Endothelial cell of umbilical vein (primary cell): ENCODE data around the gene UNC5B. TPM values are rescaled to one million over a fixed set of nuclear protein-coding genes. Genes with fewer than 3 reads are reported as not detected.

Experiments
- BruUV-seq: library from RNA; stranded (reverse); fragments of 400-500 nt; replicated peaks from 2 replicates; lab custom pipeline; 2021; lab: Mats Ljungman, UMichigan
- CTCF ChIA-PET: fragments of 300-600, 350-600 bp; sonication (Branson Sonifier 250); formaldehyde crosslinking; loops from one replicate; lab custom pipeline; 2021; ENCODE audit warnings: antibody characterized with exemption, inconsistent platforms; lab: Charles Lee
- POLR2A ChIA-PET: fragments of 300-600, 350-600 bp; sonication (Branson Sonifier 250); formaldehyde crosslinking; loops from one replicate; lab custom pipeline; 2021; ENCODE audit warnings: antibody characterized with exemption, inconsistent platforms; lab: Charles Lee
- DNase-seq: peaks from one replicate; pipeline ENCODE4 v3.0.0-alpha.2; 2011; ENCODE audit warnings: low read depth, low spot score
- FAIRE-seq: peaks from 2 replicates; lab custom pipeline; 2011; peaks lifted over from hg19 to GRCh38; lab: Jason Lieb, UNC
- H2AFZ ChIP-seq: 2 replicates; pipeline ENCODE4 v1.6.0; 2012; ENCODE audit warnings: low read depth, low read length, control low read depth, inconsistent platforms
- H3K27ac ChIP-seq: 2 replicates; pipeline ENCODE4 v1.5.1; 2011; ENCODE audit warnings: low read depth, mild to moderate bottlenecking, control low read depth, low read length, moderate library complexity; ENCODE audit not compliant: insufficient read depth
- H3K27me3 ChIP-seq, 2 experiments: 2 replicates each; pipeline versions ENCODE4 v1.6.0 to v1.6.1; 2011; ENCODE audit warnings: low read length in 2 of 2, mixed read lengths in 1 of 2; ENCODE audit not compliant: control insufficient read depth in 2 of 2, insufficient read depth in 2 of 2
- H3K36me3 ChIP-seq, 2 experiments: 2 replicates in 1 of 2; 3 replicates in 1 of 2; pipeline ENCODE4 v1.5.1; 2011; ENCODE audit warnings: low read length in 2 of 2, mild to moderate bottlenecking in 1 of 2, moderate library complexity in 1 of 2; ENCODE audit not compliant: control insufficient read depth in 2 of 2, insufficient read depth in 2 of 2; ENCODE audit errors: extremely low read depth in 1 of 2
- H3K4me1 ChIP-seq: 3 replicates; pipeline ENCODE4 v1.5.1; 2011; ENCODE audit warnings: mild to moderate bottlenecking, low read length; ENCODE audit not compliant: control insufficient read depth, insufficient read depth; ENCODE audit errors: extremely low read depth
- H3K4me2 ChIP-seq: 2 replicates; pipeline ENCODE4 v1.6.1; 2011; ENCODE audit warnings: low read length, control low read depth, mixed read lengths; ENCODE audit not compliant: insufficient read depth
- H3K4me3 ChIP-seq, 3 experiments: fragments of 200-600 bp in 1 of 3; sonication (generic), shearing (Covaris generic) in 1 of 3; replicated peaks in 1 of 3; 2 replicates each; pipeline ENCODE4 v1.5.1; 2011 to 2016; ENCODE audit warnings: control low read depth in 3 of 3, low read length in 3 of 3, mild to moderate bottlenecking in 2 of 3, inconsistent platforms in 1 of 3, low read depth in 1 of 3, moderate library complexity in 1 of 3; ENCODE audit not compliant: insufficient read depth in 1 of 3
- H3K79me2 ChIP-seq: 2 replicates; pipeline ENCODE4 v1.6.0; 2012; ENCODE audit warnings: low read length, inconsistent platforms; ENCODE audit not compliant: control insufficient read depth, insufficient read depth
- H3K9ac ChIP-seq: replicated peaks from 2 replicates; pipeline ENCODE3; 2011; ENCODE audit warnings: low read length, control low read depth; ENCODE audit not compliant: insufficient read depth; ENCODE audit errors: extremely low read depth
- H3K9me1 ChIP-seq: replicated peaks from 3 replicates; pipeline ENCODE4 v1.6.0; 2011; ENCODE audit warnings: mild to moderate bottlenecking, low read length; ENCODE audit not compliant: control insufficient read depth, insufficient read depth; ENCODE audit errors: extremely low read depth
- H3K9me3 ChIP-seq: replicated peaks from 2 replicates; pipeline ENCODE4 v1.5.1; 2012; ENCODE audit warnings: low read length, inconsistent platforms; ENCODE audit not compliant: control insufficient read depth, insufficient read depth
- H4K20me1 ChIP-seq: replicated peaks from 2 replicates; pipeline ENCODE3; 2011; ENCODE audit warnings: mild to moderate bottlenecking, low read length; ENCODE audit not compliant: control insufficient read depth, insufficient read depth; ENCODE audit errors: extremely low read depth
- EZH2 ChIP-seq: IDR thresholded peaks from 2 replicates; pipeline ENCODE4 v1.6.1; 2012; ENCODE audit warnings: borderline replicate concordance, low read depth, mild to moderate bottlenecking, moderate library complexity, low read length, inconsistent platforms; ENCODE audit not compliant: severe bottlenecking
- FOS ChIP-seq: IDR thresholded peaks from 2 replicates; pipeline ENCODE4 v1.6.1; 2011; ENCODE audit warnings: mild to moderate bottlenecking, low read length, moderate library complexity, borderline replicate concordance; ENCODE audit not compliant: insufficient read depth
- GATA2 ChIP-seq: IDR thresholded peaks from 2 replicates; pipeline ENCODE4 v1.7.0; 2011; ENCODE audit warnings: low read depth, mild to moderate bottlenecking, moderate library complexity, mixed read lengths, low read length; ENCODE audit not compliant: insufficient read length, insufficient read depth
- JUN ChIP-seq: IDR thresholded peaks from 2 replicates; pipeline ENCODE4 v1.6.1; 2011; ENCODE audit warnings: borderline replicate concordance, low read depth; ENCODE audit not compliant: insufficient read length, insufficient read depth
- MYC ChIP-seq: IDR thresholded peaks from one replicate; pipeline ENCODE4 v1.6.1; 2011; ENCODE audit warnings: mild to moderate bottlenecking, low read depth, low read length
- POLR2A ChIP-seq: IDR thresholded peaks from 2 replicates; pipeline ENCODE4 v1.6.1; 2012; ENCODE audit warnings: low read depth, mild to moderate bottlenecking, control low read depth, low read length
- POLR2AphosphoS5 ChIP-seq: IDR thresholded peaks from 2 replicates; pipeline ENCODE4 v1.6.1; 2012; ENCODE audit warnings: low read depth, mild to moderate bottlenecking, control low read depth, low read length, moderate library complexity; ENCODE audit not compliant: insufficient read depth
- dilution Hi-C: fragments of 300-500 bp; cut with MboI; formaldehyde crosslinking; loops from one replicate; pipeline ENCODE4 v1.15.0; 2019; ENCODE audit warnings: low sequenced_read_pairs; ENCODE audit not compliant: extremely low pct_ligation_motif_present
- intact Hi-C: fragments of 100-400 bp; cut with micrococcal nuclease; formaldehyde crosslinking; loops from one replicate; pipeline ENCODE4 v1.10.0; 2022
- polyA plus RNA-seq, 4 experiments: library from polyadenylated mRNA; depleted of rRNA in 3 of 4; stranded (reverse) in 3 of 4; unstranded in 1 of 4; fragments of >200 nt; gene quantifications; 2 replicates each; pipeline versions ENCODE4 v1.2.1 to v1.2.3, GENCODE V29; 2011 to 2012; ENCODE audit warnings: missing spikeins in 1 of 4
- total RNA-seq: library from RNA; stranded (reverse); gene quantifications from 2 replicates; pipeline ENCODE4 v1.2.3, GENCODE V29; 2021
- TF ChIP-seq, protein P1 (sequence below), 2 donors: IDR thresholded peaks; 1 replicate in 1 of 2; 2 replicates in 1 of 2; pipeline ENCODE4 v1.5.1; 2011; ENCODE audit warnings: low read length in 2 of 2, mild to moderate bottlenecking in 2 of 2, moderate library complexity in 2 of 2, control low read depth in 1 of 2, inconsistent platforms in 1 of 2, low read depth in 1 of 2; ENCODE audit not compliant: insufficient read depth in 1 of 2; ENCODE audit errors: extremely low read depth in 1 of 2
- TF ChIP-seq, protein P2 (sequence below): IDR thresholded peaks from 2 replicates; pipeline ENCODE4 v1.6.1; 2011; ENCODE audit not compliant: insufficient read depth, insufficient read length

UNC5B gene
- total and polyA plus RNA-seq, 2 donors (not counting 3 experiments of a cell fraction or from before 2014, with no cell fraction given) = 0.39 to 2.5 TPM

DNA sequence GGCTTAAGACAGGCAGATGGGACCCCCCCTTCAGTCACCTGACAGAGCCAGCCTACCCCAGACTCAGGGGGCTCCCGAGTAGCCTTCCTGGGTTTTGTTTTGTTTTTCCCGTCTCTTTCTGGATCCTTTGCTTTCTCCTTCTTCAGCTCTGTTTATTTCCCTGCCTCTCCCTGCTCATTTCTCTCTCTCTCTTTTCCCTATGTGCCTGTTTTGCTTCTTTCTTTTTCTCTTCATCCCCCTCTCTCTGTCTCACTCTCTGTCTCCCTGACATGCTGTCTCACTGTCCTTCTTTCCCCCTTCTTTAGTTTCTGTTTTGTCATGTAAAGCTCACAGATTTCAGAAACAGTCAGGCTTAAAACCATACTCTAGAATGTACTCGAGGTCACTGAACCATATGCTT is 68.5 kb downstream of the UNC5B start:
- no peaks in the 10 kb centered on the region for H4K20me1 ChIP-seq
- POLR2A ChIA-PET = no interaction called here

More for the DNA sequence above, 68.5 kb downstream of the UNC5B start:
- H3K79me2 ChIP-seq = no peaks in the 10 kb centered on the region
- no peaks in the 10 kb centered on the region for H3K9me1 ChIP-seq
- TF ChIP-seq, protein P1, sequence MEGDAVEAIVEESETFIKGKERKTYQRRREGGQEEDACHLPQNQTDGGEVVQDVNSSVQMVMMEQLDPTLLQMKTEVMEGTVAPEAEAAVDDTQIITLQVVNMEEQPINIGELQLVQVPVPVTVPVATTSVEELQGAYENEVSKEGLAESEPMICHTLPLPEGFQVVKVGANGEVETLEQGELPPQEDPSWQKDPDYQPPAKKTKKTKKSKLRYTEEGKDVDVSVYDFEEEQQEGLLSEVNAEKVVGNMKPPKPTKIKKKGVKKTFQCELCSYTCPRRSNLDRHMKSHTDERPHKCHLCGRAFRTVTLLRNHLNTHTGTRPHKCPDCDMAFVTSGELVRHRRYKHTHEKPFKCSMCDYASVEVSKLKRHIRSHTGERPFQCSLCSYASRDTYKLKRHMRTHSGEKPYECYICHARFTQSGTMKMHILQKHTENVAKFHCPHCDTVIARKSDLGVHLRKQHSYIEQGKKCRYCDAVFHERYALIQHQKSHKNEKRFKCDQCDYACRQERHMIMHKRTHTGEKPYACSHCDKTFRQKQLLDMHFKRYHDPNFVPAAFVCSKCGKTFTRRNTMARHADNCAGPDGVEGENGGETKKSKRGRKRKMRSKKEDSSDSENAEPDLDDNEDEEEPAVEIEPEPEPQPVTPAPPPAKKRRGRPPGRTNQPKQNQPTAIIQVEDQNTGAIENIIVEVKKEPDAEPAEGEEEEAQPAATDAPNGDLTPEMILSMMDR (IDR thresholded peaks at IDR 0.05; ENCODE audit: extremely low read depth in 1 of 2, insufficient read depth in 1 of 2, low read depth in 1 of 2, low read length in 2 of 2) = no peak
- TF ChIP-seq POLR2A (no peak), MYC (no peak), EZH2 (no peak), FOS (no peak), POLR2AphosphoS5 (no peak), JUN (no peak), GATA2 (no peak)
- TF ChIP-seq, protein P2, sequence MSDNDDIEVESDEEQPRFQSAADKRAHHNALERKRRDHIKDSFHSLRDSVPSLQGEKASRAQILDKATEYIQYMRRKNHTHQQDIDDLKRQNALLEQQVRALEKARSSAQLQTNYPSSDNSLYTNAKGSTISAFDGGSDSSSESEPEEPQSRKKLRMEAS = no peak
- no peaks in the 10 kb centered on the region for H3K4me1 ChIP-seq
- BruUV-seq = no TSS peak
- dilution Hi-C loops (no loop called here), intact Hi-C loops (no loop called here)
- H3K4me2 ChIP-seq = no peak overlapping the region
- no peaks in the 10 kb centered on the region for H3K36me3 ChIP-seq
- H3K27ac ChIP-seq = no peak overlapping the region
- CTCF ChIA-PET = interaction anchor here (1.4 to 7.6 kb wide), 5 partner anchors 10 to 378 kb away, joined by 3 to 97 read pairs (median 5); no protein-coding TSS in a partner anchor
- DNase-seq = no peak
- H3K9me3 ChIP-seq = no peaks in the 10 kb centered on the region
- H3K9ac ChIP-seq = no peak overlapping the region
- H3K27me3 ChIP-seq = no peaks in the 10 kb centered on the region
- no peak overlapping the region for H2AFZ ChIP-seq
- no peak for FAIRE-seq
- no peak overlapping the region for H3K4me3 ChIP-seq
